ENCODE results near the gene MCTP2. TPM values are rescaled to one million over a fixed set of nuclear protein-coding genes. Genes with fewer than 3 reads are reported as not detected.

The MCTP2 gene
- total RNA-seq, 1 donor from 2014 or later = 0.35 TPM

DNA sequence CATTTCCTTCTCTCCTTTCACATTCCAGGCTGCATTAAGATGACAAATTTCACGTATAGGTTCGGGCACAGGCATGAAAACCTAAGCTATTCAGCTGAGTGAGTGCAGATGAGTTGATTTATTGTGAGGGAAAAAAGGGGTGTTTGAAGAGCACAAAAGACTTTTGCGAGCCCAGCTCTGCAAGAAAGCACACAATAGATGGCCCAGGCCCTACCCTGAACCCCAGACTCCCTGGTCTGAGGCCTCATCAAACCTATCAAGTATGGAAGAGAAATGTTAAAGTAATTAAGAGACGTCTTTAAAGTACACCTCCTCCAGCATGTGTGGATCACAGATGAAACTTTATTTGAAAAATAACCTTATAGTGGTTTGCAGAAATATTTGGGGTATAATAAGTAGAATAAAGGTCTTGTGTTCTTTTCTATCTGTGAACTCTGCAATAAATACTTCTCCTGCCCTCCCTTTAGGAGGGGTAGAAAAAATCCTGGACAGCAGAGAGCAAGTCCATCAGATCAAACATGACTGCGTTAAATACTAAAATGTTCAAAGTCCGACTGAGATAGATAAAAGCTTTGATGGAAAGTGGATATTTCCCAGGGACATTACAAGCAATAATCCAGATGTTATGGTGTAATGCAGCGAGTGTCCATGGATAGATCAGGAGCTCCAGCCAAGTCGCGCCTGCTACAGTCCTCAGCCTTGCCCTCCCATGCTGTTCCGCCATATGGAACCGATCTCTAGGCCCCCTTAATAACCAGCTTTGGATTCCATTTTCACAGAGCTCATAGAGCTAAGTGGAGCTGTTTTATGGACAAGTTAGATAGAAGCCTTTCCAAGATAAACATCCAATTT lies 121.5 kb downstream of the MCTP2 start:
- Mint-ChIP-seq H3K4me1 (peaks cover 12% of the 10 kb centered on the region), H3K27ac (ENCODE audit: unreplicated experiment) (peak overlapping the region; percentile 24), H3K4me3 (no peak overlapping the region), H3K9me3 (no peaks in the 10 kb centered on the region), H3K27me3 (ENCODE audit: low read depth) (no peaks in the 10 kb centered on the region), H3K36me3 (ENCODE audit: low read depth) (no peaks in the 10 kb centered on the region)
- TF ChIP-seq, protein P1, sequence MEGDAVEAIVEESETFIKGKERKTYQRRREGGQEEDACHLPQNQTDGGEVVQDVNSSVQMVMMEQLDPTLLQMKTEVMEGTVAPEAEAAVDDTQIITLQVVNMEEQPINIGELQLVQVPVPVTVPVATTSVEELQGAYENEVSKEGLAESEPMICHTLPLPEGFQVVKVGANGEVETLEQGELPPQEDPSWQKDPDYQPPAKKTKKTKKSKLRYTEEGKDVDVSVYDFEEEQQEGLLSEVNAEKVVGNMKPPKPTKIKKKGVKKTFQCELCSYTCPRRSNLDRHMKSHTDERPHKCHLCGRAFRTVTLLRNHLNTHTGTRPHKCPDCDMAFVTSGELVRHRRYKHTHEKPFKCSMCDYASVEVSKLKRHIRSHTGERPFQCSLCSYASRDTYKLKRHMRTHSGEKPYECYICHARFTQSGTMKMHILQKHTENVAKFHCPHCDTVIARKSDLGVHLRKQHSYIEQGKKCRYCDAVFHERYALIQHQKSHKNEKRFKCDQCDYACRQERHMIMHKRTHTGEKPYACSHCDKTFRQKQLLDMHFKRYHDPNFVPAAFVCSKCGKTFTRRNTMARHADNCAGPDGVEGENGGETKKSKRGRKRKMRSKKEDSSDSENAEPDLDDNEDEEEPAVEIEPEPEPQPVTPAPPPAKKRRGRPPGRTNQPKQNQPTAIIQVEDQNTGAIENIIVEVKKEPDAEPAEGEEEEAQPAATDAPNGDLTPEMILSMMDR (conservative IDR thresholded peaks at IDR 0.05) = no peak
- DNase-seq (ENCODE audit: low read depth, low spot score) = no peak

GRCh38 chr15:94353488-94353820 lies 122.1 kb downstream of the MCTP2 start:
- no peak for DNase-seq (ENCODE audit: low read depth, low spot score)
- Mint-ChIP-seq H3K36me3 (ENCODE audit: low read depth) (no peaks in the 10 kb centered on the region), H3K9me3 (no peaks in the 10 kb centered on the region), H3K4me3 (no peak overlapping the region), H3K27me3 (ENCODE audit: low read depth) (no peaks in the 10 kb centered on the region), H3K27ac (ENCODE audit: unreplicated experiment) (no peak overlapping the region), H3K4me1 (peaks cover 12% of the 10 kb centered on the region)
- TF ChIP-seq, protein P1 (conservative IDR thresholded peaks at IDR 0.05) = no peak

DNA sequence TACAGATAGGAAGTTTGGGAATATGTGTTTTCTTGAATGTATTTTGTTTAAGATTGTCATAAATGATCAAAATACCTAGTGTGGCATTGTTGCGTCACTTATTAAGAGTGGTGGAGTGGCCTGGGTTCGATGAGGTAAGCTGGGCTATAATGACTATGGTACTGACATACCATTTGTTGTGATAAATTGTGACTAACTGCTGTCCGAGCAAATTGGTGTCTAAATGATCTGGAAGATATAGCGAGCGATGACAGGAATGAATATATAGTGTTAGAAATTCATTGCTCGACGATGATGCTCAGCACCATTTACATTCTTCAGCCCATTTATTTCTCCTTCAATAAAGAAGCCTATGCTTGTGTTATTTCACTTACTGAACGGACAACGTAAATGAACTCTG lies 123.3 kb downstream of the MCTP2 start:
- Mint-ChIP-seq H3K4me1 (peaks cover 12% of the 10 kb centered on the region), H3K27ac (ENCODE audit: unreplicated experiment) (no peak overlapping the region), H3K4me3 (no peak overlapping the region), H3K9me3 (no peaks in the 10 kb centered on the region), H3K27me3 (ENCODE audit: low read depth) (no peaks in the 10 kb centered on the region), H3K36me3 (ENCODE audit: low read depth) (no peaks in the 10 kb centered on the region)
- TF ChIP-seq, protein P1 (conservative IDR thresholded peaks at IDR 0.05) = no peak
- no peak for DNase-seq (ENCODE audit: low read depth, low spot score)

DNA sequence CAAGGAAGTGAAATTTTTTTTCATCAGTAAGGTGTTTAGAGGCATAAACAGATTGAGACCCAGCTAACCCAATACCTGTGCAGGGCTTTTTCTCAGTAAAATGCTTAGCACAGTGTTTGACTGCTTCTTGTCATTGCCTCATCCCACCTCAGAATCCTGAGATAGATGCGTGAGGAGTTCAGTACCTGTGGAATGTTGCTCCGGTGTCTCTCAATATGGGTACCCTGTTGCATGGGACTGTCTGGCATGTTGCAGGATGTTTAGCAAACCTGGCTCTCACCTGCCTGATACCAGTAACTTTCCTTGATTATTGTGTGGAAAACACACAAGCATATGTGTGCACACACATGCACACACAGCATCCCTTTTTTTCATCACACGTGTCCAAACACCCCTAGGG lies 128.4 kb downstream of the MCTP2 start:
- Mint-ChIP-seq H3K9me3 (no peaks in the 10 kb centered on the region), H3K4me1 (peaks cover 17% of the 10 kb centered on the region), H3K27me3 (ENCODE audit: low read depth) (no peaks in the 10 kb centered on the region), H3K4me3 (no peak overlapping the region), H3K27ac (ENCODE audit: unreplicated experiment) (no peak overlapping the region), H3K36me3 (ENCODE audit: low read depth) (no peaks in the 10 kb centered on the region)
- no peak for DNase-seq (ENCODE audit: low read depth, low spot score)
- TF ChIP-seq, protein P1 (conservative IDR thresholded peaks at IDR 0.05) = no peak

DNA sequence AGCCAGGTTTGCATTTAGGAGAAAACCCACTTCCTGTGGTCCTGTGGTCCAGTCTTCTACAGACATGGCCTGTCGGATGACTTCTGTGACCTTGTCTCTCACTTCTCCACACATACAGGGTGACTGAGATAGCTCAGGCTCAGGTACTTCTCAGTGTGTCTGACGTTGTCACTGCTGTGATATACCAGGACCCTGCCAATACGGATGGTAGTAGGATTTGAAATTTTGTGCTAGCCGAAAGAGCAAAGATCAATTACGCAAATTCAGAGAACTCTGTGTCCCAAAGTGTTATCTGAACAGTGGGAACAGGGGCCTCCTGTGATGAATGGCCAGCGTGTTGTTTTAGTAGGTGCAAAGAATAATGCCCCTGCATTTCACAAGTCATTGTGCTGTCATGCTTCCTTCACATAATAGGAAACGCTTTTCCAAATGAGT lies 128.9 kb downstream of the MCTP2 start:
- H3K4me1 Mint-ChIP-seq = peaks cover 17% of the 10 kb centered on the region
- TF ChIP-seq, protein P1 (conservative IDR thresholded peaks at IDR 0.05) = no peak
- no peak for DNase-seq (ENCODE audit: low read depth, low spot score)
- no peaks in the 10 kb centered on the region for H3K36me3 Mint-ChIP-seq (ENCODE audit: low read depth)
- no peak overlapping the region for H3K4me3 Mint-ChIP-seq
- no peaks in the 10 kb centered on the region for H3K9me3 Mint-ChIP-seq
- no peaks in the 10 kb centered on the region for H3K27me3 Mint-ChIP-seq (ENCODE audit: low read depth)
- H3K27ac Mint-ChIP-seq (ENCODE audit: unreplicated experiment) = no peak overlapping the region

Data from neural crest cell (in vitro differentiated cells).